ENCODE results near the gene ARL6IP1.
"Not testable (repeated sequence)": the region's sequence is repeated elsewhere in the genome, so short reads cannot be mapped to it uniquely, and the experiment has no call there.

Gene ARL6IP1

GRCh38 chr16:18757960-18758660 is 43.2 kb downstream of the ARL6IP1 start:
- DNase-seq, result not testable (repeated sequence)

GRCh38 chr16:18756639-18757038 is 44.7 kb downstream of the ARL6IP1 start:
- not testable (repeated sequence) for DNase-seq

- not testable (repeated sequence) for DNase-seq
Measured at GRCh38 chr16:18742870-18743269, 58.5 kb downstream of the ARL6IP1 start.
